ENCODE results near the gene COL2A1.

The COL2A1 gene

GRCh38 chr12:48004053-48004941 is at the start of gene COL2A1:
COL2A1 (minus strand) TSS chr12:48004476; CDS start chr12:48004321, 155 bp downstream.
- no peak within 1 kb of the TSS for H2AFZ ChIP-seq (ENCODE audit: low read length)
- H3K36me3 ChIP-seq (ENCODE audit: insufficient read depth, low read length) = no peaks in the 10 kb centered on the region
- no peak for TF ChIP-seq CTCF (IDR thresholded peaks at IDR 0.05; ENCODE audit: low read length)
- no peak for TF ChIP-seq EZH2 (IDR thresholded peaks at IDR 0.05; ENCODE audit: borderline replicate concordance, low read length)
- no peaks in the 10 kb centered on the region for H3K79me2 ChIP-seq (ENCODE audit: insufficient read depth, low read length)
- no peak within 1 kb of the TSS for H3K27ac ChIP-seq (ENCODE audit: low read depth, low read length, poor library complexity, severe bottlenecking)
- peaks cover 14% of the 10 kb centered on the region; the same call in 1 of the 2 replicates for H3K27me3 ChIP-seq (ENCODE audit: insufficient read depth, low read length)
- no peaks in the 10 kb centered on the region for H3K9me2 ChIP-seq (ENCODE audit: low read depth, low read length)
- H3K9ac ChIP-seq (ENCODE audit: low read length) = no peak within 1 kb of the TSS
- no peaks in the 10 kb centered on the region for H3K9me3 ChIP-seq (ENCODE audit: low read length)
- no peaks in the 10 kb centered on the region for H3K4me1 ChIP-seq (ENCODE audit: insufficient read depth, low read length, severe bottlenecking)
- no peak within 1 kb of the TSS for H3K4me3 ChIP-seq (ENCODE audit: low read depth, low read length, poor library complexity, severe bottlenecking)
- H3F3A ChIP-seq (ENCODE audit: insufficient read depth, low read length) = no peaks in the 10 kb centered on the region
- no peaks in the 10 kb centered on the region for H4K20me1 ChIP-seq (ENCODE audit: insufficient read depth, low read length)
- no peak within 1 kb of the TSS for H3K4me2 ChIP-seq (ENCODE audit: low read length)

GRCh38 chr12:48053883-48054282 is 49.6 kb upstream of the COL2A1 start:
- Histone ChIP-seq H3K4me2 (ENCODE audit: low read length) (no peak overlapping the region), H3F3A (ENCODE audit: insufficient read depth, low read length) (no peaks in the 10 kb centered on the region), H3K4me3 (ENCODE audit: low read depth, low read length, poor library complexity, severe bottlenecking) (no peak overlapping the region), H3K36me3 (ENCODE audit: insufficient read depth, low read length) (peaks cover 27% of the 10 kb centered on the region), H3K9me2 (ENCODE audit: low read depth, low read length) (no peaks in the 10 kb centered on the region), H2AFZ (ENCODE audit: low read length) (no peak overlapping the region), H3K9ac (ENCODE audit: low read length) (no peak overlapping the region), H3K4me1 (ENCODE audit: insufficient read depth, low read length, severe bottlenecking) (no peaks in the 10 kb centered on the region), H3K27me3 (ENCODE audit: insufficient read depth, low read length) (no peaks in the 10 kb centered on the region), H4K20me1 (ENCODE audit: insufficient read depth, low read length) (no peaks in the 10 kb centered on the region), H3K79me2 (ENCODE audit: insufficient read depth, low read length) (no peaks in the 10 kb centered on the region), H3K27ac (ENCODE audit: low read depth, low read length, poor library complexity, severe bottlenecking) (no peak overlapping the region), H3K9me3 (ENCODE audit: low read length) (no peaks in the 10 kb centered on the region)
- TF ChIP-seq EZH2 (IDR thresholded peaks at IDR 0.05; ENCODE audit: borderline replicate concordance, low read length) (no peak), CTCF (IDR thresholded peaks at IDR 0.05; ENCODE audit: low read length) (no peak)

- H3K4me3 ChIP-seq (ENCODE audit: low read depth, low read length, poor library complexity, severe bottlenecking) = no peak overlapping the region
- H3K27me3 ChIP-seq (ENCODE audit: insufficient read depth, low read length) = no peaks in the 10 kb centered on the region
- no peaks in the 10 kb centered on the region for H3K4me1 ChIP-seq (ENCODE audit: insufficient read depth, low read length, severe bottlenecking)
- no peaks in the 10 kb centered on the region for H4K20me1 ChIP-seq (ENCODE audit: insufficient read depth, low read length)
- peaks cover 28% of the 10 kb centered on the region for H3K36me3 ChIP-seq (ENCODE audit: insufficient read depth, low read length)
- no peak overlapping the region for H3K27ac ChIP-seq (ENCODE audit: low read depth, low read length, poor library complexity, severe bottlenecking)
- H3F3A ChIP-seq (ENCODE audit: insufficient read depth, low read length) = no peaks in the 10 kb centered on the region
- H3K4me2 ChIP-seq (ENCODE audit: low read length) = no peak overlapping the region
- no peaks in the 10 kb centered on the region for H3K9me2 ChIP-seq (ENCODE audit: low read depth, low read length)
- H2AFZ ChIP-seq (ENCODE audit: low read length) = no peak overlapping the region
- no peaks in the 10 kb centered on the region for H3K9me3 ChIP-seq (ENCODE audit: low read length)
- H3K79me2 ChIP-seq (ENCODE audit: insufficient read depth, low read length) = no peaks in the 10 kb centered on the region
- TF ChIP-seq EZH2 (IDR thresholded peaks at IDR 0.05; ENCODE audit: borderline replicate concordance, low read length) = no peak
- TF ChIP-seq CTCF (IDR thresholded peaks at IDR 0.05; ENCODE audit: low read length) = no peak
- H3K9ac ChIP-seq (ENCODE audit: low read length) = no peak overlapping the region
Observed at GRCh38 chr12:48053122-48053521, 48.8 kb upstream of the COL2A1 start.
